K562 (cell line): ENCODE measurements around the gene DAPP1. TPM values are rescaled to one million over a fixed set of nuclear protein-coding genes. Genes with fewer than 3 reads are reported as not detected.
A peak's percentile ranks its signal among the peaks of the same experiment; 100 is the strongest.

Experiments
- ATAC-seq: fragments of 200-7000 bp; cut with Tn5 transposase; 3 replicates; pipeline ENCODE4 v1.9.1; 2020; ENCODE audit warnings: moderate library complexity
- BruUV-seq: library from RNA; stranded (reverse); fragments of 400-500 nt; replicated peaks from 2 replicates; lab custom pipeline; 2021; lab: Mats Ljungman, UMichigan
- CTCF ChIA-PET: fragments of 300-600 bp; formaldehyde crosslinking; extraction: SDS; loops from one replicate; lab custom pipeline; 2021; ENCODE audit warnings: low intra/inter-chr PET ratio; lab: Yijun Ruan, JAX
- POLR2A ChIA-PET: fragments of 300-600, 350-650 bp; sonication (Branson Sonifier 250); formaldehyde crosslinking; extraction: SDS; loops from one replicate; lab custom pipeline; 2021; ENCODE audit warnings: antibody characterized with exemption, inconsistent platforms; lab: Yijun Ruan, JAX
- DNase-seq, 4 experiments: peaks; one replicate each; pipeline versions ENCODE4 v3.0.0 to v3.0.0-alpha.2; 2011 to 2018; ENCODE audit warnings: low spot score in 3 of 4, mixed read lengths in 3 of 4; ENCODE audit errors: extremely low read depth in 1 of 4
- FAIRE-seq: peaks from 2 replicates; lab custom pipeline; 2011; peaks lifted over from hg19 to GRCh38; lab: Jason Lieb, UNC
- H2AFZ ChIP-seq: 2 replicates; pipeline ENCODE4 v1.6.0; 2011; ENCODE audit warnings: low read depth, low read length, control low read depth, inconsistent platforms
- H3K27ac ChIP-seq: fragments of 200-600 bp; 3 replicates; pipeline ENCODE4 v1.8.0; 2011; ENCODE audit warnings: low read depth, mild to moderate bottlenecking, control low read depth, inconsistent platforms, low read length, moderate library complexity, mixed read lengths; ENCODE audit errors: extremely low read depth
- H3K27me3 ChIP-seq, 2 experiments: fragments of 300-600 bp in 1 of 2; 2 replicates in 1 of 2; 3 replicates in 1 of 2; pipeline versions ENCODE4 v1.6.0 to v1.8.0; 2011; ENCODE audit warnings: inconsistent platforms in 2 of 2, low read length in 2 of 2, mild to moderate bottlenecking in 1 of 2, mixed read lengths in 1 of 2, moderate library complexity in 1 of 2; ENCODE audit not compliant: control insufficient read depth in 2 of 2, insufficient read depth in 2 of 2
- H3K36me3 ChIP-seq: fragments of 300-600 bp; 3 replicates; pipeline ENCODE4 v1.8.0; 2011; ENCODE audit warnings: mild to moderate bottlenecking, low read length, inconsistent platforms; ENCODE audit not compliant: control insufficient read depth, insufficient read depth
- H3K4me1 ChIP-seq, 2 experiments: fragments of 200-600 bp in 1 of 2; replicated peaks in 1 of 2; 2 replicates in 1 of 2; 3 replicates in 1 of 2; pipeline versions ENCODE4 v1.5.1 to v1.8.0; 2011; ENCODE audit warnings: inconsistent platforms in 2 of 2, low read length in 2 of 2, mild to moderate bottlenecking in 1 of 2, mixed read lengths in 1 of 2, moderate library complexity in 1 of 2; ENCODE audit not compliant: control insufficient read depth in 2 of 2, insufficient read depth in 2 of 2
- H3K4me2 ChIP-seq: 2 replicates; pipeline ENCODE4 v1.6.1; 2011; ENCODE audit warnings: low read length, control low read depth, inconsistent platforms, mixed read lengths; ENCODE audit not compliant: insufficient read depth
- H3K4me3 ChIP-seq: fragments of 200-600 bp; sonication (generic), shearing (Covaris generic); 2 replicates; pipeline ENCODE4 v1.5.1; 2016; ENCODE audit warnings: control low read depth, inconsistent platforms
- H3K79me2 ChIP-seq: fragments of 200-600 bp; 3 replicates; pipeline ENCODE4 v1.8.0; 2011; ENCODE audit warnings: low read length, inconsistent platforms; ENCODE audit not compliant: control insufficient read depth, insufficient read depth
- H3K9ac ChIP-seq, 2 experiments: 2 replicates each; pipeline versions ENCODE4 v1.6.0 to v1.6.1; 2011; ENCODE audit warnings: low read depth in 2 of 2, low read length in 2 of 2, control low read depth in 1 of 2, inconsistent platforms in 1 of 2, mild to moderate bottlenecking in 1 of 2, mixed read lengths in 1 of 2; ENCODE audit not compliant: insufficient read depth in 1 of 2
- H3K9me1 ChIP-seq: one replicate; pipeline ENCODE4 v1.6.0; 2011; ENCODE audit warnings: inconsistent platforms, mild to moderate bottlenecking, low read length, moderate library complexity; ENCODE audit not compliant: control insufficient read depth, insufficient read depth
- H3K9me3 ChIP-seq: replicated peaks from 2 replicates; pipeline ENCODE4 v1.5.1; 2011; ENCODE audit warnings: low read depth, low read length, inconsistent platforms; ENCODE audit not compliant: control insufficient read depth, insufficient read depth
- H4K20me1 ChIP-seq: replicated peaks from 2 replicates; pipeline ENCODE4 v1.6.1; 2011; ENCODE audit warnings: low read length, inconsistent platforms, mixed read lengths; ENCODE audit not compliant: control insufficient read depth, insufficient read depth
- CEBPG ChIP-seq, 3 experiments: fragments of 200-800 bp in 1 of 3; sonication (Bioruptor generic) in 1 of 3; sonication (generic) in 1 of 3; formaldehyde crosslinking in 1 of 3; IDR thresholded peaks in 2 of 3; conservative IDR thresholded peaks in 1 of 3; 2 replicates each; pipeline versions ENCODE4 v1.6.1 to v1.8.0; 2016 to 2022; ENCODE audit warnings: missing compliant biosample characterization in 2 of 3, missing genetic modification characterization in 2 of 3, mild to moderate bottlenecking in 1 of 3, missing genetic modification reagents in 1 of 3
- FOSL1 ChIP-seq: fragments of 200-800 bp; sonication (Bioruptor generic); conservative IDR thresholded peaks from 2 replicates; pipeline ENCODE4 v1.6.1; 2016; ENCODE audit warnings: missing genetic modification characterization, missing compliant biosample characterization
- ILK ChIP-seq: fragments of 450-650 bp; IDR thresholded peaks from 2 replicates; pipeline ENCODE4 v1.6.1; 2016; ENCODE audit warnings: missing genetic modification characterization, low read depth, mild to moderate bottlenecking, missing compliant biosample characterization, moderate library complexity, borderline replicate concordance
- IRF2 ChIP-seq: sonication (generic); formaldehyde crosslinking; IDR thresholded peaks from 2 replicates; pipeline ENCODE4 v1.8.1; 2022; ENCODE audit warnings: mild to moderate bottlenecking, missing genetic modification reagents
- KLF6 ChIP-seq: fragments of 250-450 bp; sonication (Bioruptor Pico); IDR thresholded peaks from 2 replicates; pipeline ENCODE4 v1.4.0; 2020; ENCODE audit warnings: mild to moderate bottlenecking, moderate library complexity, borderline replicate concordance
- L3MBTL2 ChIP-seq: fragments of 450-650 bp; IDR thresholded peaks from 2 replicates; pipeline ENCODE4 v1.6.1; 2016; ENCODE audit warnings: mild to moderate bottlenecking, moderate library complexity
- MCM3 ChIP-seq: fragments of 450-650 bp; IDR thresholded peaks from 2 replicates; pipeline ENCODE4 v1.6.1; 2016
- NFE2L1 ChIP-seq: fragments of 450-650 bp; IDR thresholded peaks from 2 replicates; pipeline ENCODE4 v1.6.1; 2016; ENCODE audit warnings: missing genetic modification characterization, low read depth, mild to moderate bottlenecking, missing compliant biosample characterization, moderate library complexity, borderline replicate concordance
- SRF ChIP-seq, 2 experiments: fragments of 250-450, 450-650 bp in 1 of 2; sonication (Bioruptor Pico) in 1 of 2; sonication (generic) in 1 of 2; formaldehyde crosslinking; IDR thresholded peaks; 2 replicates each; pipeline versions ENCODE4 v1.5.0 to v1.5.1; 2020 to 2022; ENCODE audit warnings: mild to moderate bottlenecking in 1 of 2, missing genetic modification reagents in 1 of 2
- XRCC3 ChIP-seq: fragments of 450-650 bp; IDR thresholded peaks from 2 replicates; pipeline ENCODE4 v1.6.1; 2017; ENCODE audit warnings: mild to moderate bottlenecking, moderate library complexity
- ZBTB1 ChIP-seq: sonication (generic); formaldehyde crosslinking; IDR thresholded peaks from 2 replicates; pipeline ENCODE4 v1.8.1; 2023; ENCODE audit warnings: missing genetic modification reagents, low read depth, mild to moderate bottlenecking, borderline replicate concordance
- ZBTB8A ChIP-seq: fragments of 450-650 bp; IDR thresholded peaks from 2 replicates; pipeline ENCODE4 v1.6.1; 2018; ENCODE audit warnings: mild to moderate bottlenecking, moderate library complexity; ENCODE audit not compliant: partially characterized antibody
- ZNF165 ChIP-seq: fragments of 250-450 bp; sonication (Bioruptor Pico); IDR thresholded peaks from 2 replicates; pipeline ENCODE4 v1.4.0; 2020; ENCODE audit warnings: borderline replicate concordance
- ZNF253 ChIP-seq: fragments of 250-450 bp; sonication (Bioruptor Pico); conservative IDR thresholded peaks from 2 replicates; pipeline ENCODE4 v1.6.1; 2021; ENCODE audit warnings: mild to moderate bottlenecking
- WGBS: fragments of 100-300 bp; shearing (Covaris generic); methylation state at CpG from one replicate; pipeline ENCODE4 v1.1.6; 2016; ENCODE audit warnings: low coverage, mixed read lengths; ENCODE audit not compliant: insufficient coverage; ENCODE audit errors: missing lambda C conversion rate; 5-methylcytosine and 5-hydroxymethylcytosine counted together
- in situ Hi-C: fragments of 300-500 bp; cut with MboI; formaldehyde crosslinking; loops from 4 replicates; pipeline ENCODE4 v1.15.0; 2018; ENCODE audit warnings: inconsistent platforms, mixed read lengths
- intact Hi-C: fragments of 100-400 bp; cut with micrococcal nuclease; formaldehyde crosslinking; loops from 2 replicates; pipeline ENCODE4 v1.14.2; 2022
- polyA plus RNA-seq, 8 experiments: library from polyadenylated mRNA; depleted of rRNA in 4 of 8; stranded (reverse) in 5 of 8; unstranded in 3 of 8; fragments of >200 nt; fragmentation: Nextera tagmentation in 2 of 8; fragmentation: Illumina TruSeq in 1 of 8; extraction: Ambion mirVana in 2 of 8; extraction: Trizol in 1 of 8; gene quantifications; 2 replicates each; pipeline versions ENCODE4 v1.2.1 to v1.2.3, GENCODE V29; 2011 to 2014; ENCODE audit warnings: inconsistent platforms in 1 of 8, missing spikeins in 1 of 8
- total RNA-seq, 7 experiments: library from RNA; depleted of rRNA in 6 of 7; stranded (reverse); fragments of >200 nt in 6 of 7; fragmentation: Illumina TruSeq in 2 of 7; extraction: Trizol in 2 of 7; gene quantifications; 2 replicates each; pipeline versions ENCODE4 v1.2.1 to v1.2.3, GENCODE V29; 2011 to 2021; ENCODE audit warnings: low replicate concordance in 1 of 7
- TF ChIP-seq, protein P1 (sequence below), 2 experiments: fragments of 450-650 bp in 1 of 2; sonication (generic) in 1 of 2; formaldehyde crosslinking in 1 of 2; IDR thresholded peaks in 1 of 2; conservative IDR thresholded peaks in 1 of 2; 2 replicates each; pipeline versions ENCODE4 v1.6.1 to v1.8.1; 2016 to 2023; ENCODE audit warnings: mild to moderate bottlenecking in 2 of 2, moderate library complexity in 2 of 2, inconsistent platforms in 1 of 2, missing genetic modification reagents in 1 of 2

DAPP1 gene
- total and polyA plus RNA-seq, 9 of the 15 experiments (the other 6 are each of a cell fraction or from before 2014, with no cell fraction given) = 1.9 to 7.2 (median 3.6) TPM

- no peaks in the 10 kb centered on the region for H4K20me1 ChIP-seq
- DNase-seq (no peak), ATAC-seq (no peak), FAIRE-seq (no peak)
- no peaks in the 10 kb centered on the region for H3K79me2 ChIP-seq
- in situ Hi-C loops (no loop called here), intact Hi-C loops (no loop called here)
- H3K4me3 ChIP-seq = no peak overlapping the region
- peaks cover 0 to 9% of the 10 kb centered on the region in 2 experiments; a peak in 3 of 5 replicates for H3K4me1 ChIP-seq
- H3K9me1 ChIP-seq = no peaks in the 10 kb centered on the region
- ChIA-PET CTCF (no interaction called here), POLR2A (no interaction called here)
- no peak overlapping the region for H3K4me2 ChIP-seq
- peaks cover 10% of the 10 kb centered on the region; the same call in 1 of the 2 replicates for H3K9me3 ChIP-seq
- no peaks in the 10 kb centered on the region for H3K27me3 ChIP-seq
- 14% methylated on average over 3 of the region's 3 CpGs for WGBS
- BruUV-seq = no TSS peak
- TF ChIP-seq, protein P1, sequence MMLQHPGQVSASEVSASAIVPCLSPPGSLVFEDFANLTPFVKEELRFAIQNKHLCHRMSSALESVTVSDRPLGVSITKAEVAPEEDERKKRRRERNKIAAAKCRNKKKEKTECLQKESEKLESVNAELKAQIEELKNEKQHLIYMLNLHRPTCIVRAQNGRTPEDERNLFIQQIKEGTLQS (IDR thresholded peaks at IDR 0.05) = peak; percentile 20; the same call in 1 of the 2 replicates
- TF ChIP-seq, protein P1 (CRISPR knock-in tag; conservative IDR thresholded peaks at IDR 0.05) = no peak
- TF ChIP-seq KLF6 (CRISPR knock-in tag) = no peak
- no peak for TF ChIP-seq CEBPG (CRISPR knock-in tag; IDR thresholded peaks at IDR 0.05)
- peak in 1 of 2 experiments; percentile 20; a peak in 1 of 4 replicates for TF ChIP-seq CEBPG (tag; conservative IDR thresholded peaks at IDR 0.05 in 1 of 2, IDR thresholded peaks at IDR 0.05 in 1 of 2)
- TF ChIP-seq SRF (CRISPR knock-in tag; IDR thresholded peaks at IDR 0.05) = no peak
- TF ChIP-seq NFE2L1 = no peak
- TF ChIP-seq MCM3 = no peak
- TF ChIP-seq FOSL1 = no peak
- no peak for TF ChIP-seq IRF2 (CRISPR knock-in tag)
- TF ChIP-seq ZBTB1 (CRISPR knock-in tag) = no peak
- TF ChIP-seq ZNF165 (CRISPR knock-in tag) = no peak
- no peak for TF ChIP-seq ZNF253 (CRISPR knock-in tag)
- no peak for TF ChIP-seq ILK
- no peak for TF ChIP-seq XRCC3
- no peak for TF ChIP-seq L3MBTL2
- TF ChIP-seq ZBTB8A = no peak
- no peak overlapping the region for H3K9ac ChIP-seq
- H3K36me3 ChIP-seq = no peaks in the 10 kb centered on the region
- H3K27ac ChIP-seq = no peak overlapping the region
- H2AFZ ChIP-seq = 0 out of 2 replicates have a peak overlapping the region, but pooled peaks have one; percentile 38
Observed at GRCh38 chr4:99825272-99825671, 8.6 kb downstream of the DAPP1 start.
